D341Med (cell line): ENCODE measurements around the gene PEX11B.

Experiments used
- DNase-seq: peaks from one replicate; pipeline ENCODE4 v3.0.0; 2012; ENCODE audit warnings: low spot score

The PEX11B gene

DNA sequence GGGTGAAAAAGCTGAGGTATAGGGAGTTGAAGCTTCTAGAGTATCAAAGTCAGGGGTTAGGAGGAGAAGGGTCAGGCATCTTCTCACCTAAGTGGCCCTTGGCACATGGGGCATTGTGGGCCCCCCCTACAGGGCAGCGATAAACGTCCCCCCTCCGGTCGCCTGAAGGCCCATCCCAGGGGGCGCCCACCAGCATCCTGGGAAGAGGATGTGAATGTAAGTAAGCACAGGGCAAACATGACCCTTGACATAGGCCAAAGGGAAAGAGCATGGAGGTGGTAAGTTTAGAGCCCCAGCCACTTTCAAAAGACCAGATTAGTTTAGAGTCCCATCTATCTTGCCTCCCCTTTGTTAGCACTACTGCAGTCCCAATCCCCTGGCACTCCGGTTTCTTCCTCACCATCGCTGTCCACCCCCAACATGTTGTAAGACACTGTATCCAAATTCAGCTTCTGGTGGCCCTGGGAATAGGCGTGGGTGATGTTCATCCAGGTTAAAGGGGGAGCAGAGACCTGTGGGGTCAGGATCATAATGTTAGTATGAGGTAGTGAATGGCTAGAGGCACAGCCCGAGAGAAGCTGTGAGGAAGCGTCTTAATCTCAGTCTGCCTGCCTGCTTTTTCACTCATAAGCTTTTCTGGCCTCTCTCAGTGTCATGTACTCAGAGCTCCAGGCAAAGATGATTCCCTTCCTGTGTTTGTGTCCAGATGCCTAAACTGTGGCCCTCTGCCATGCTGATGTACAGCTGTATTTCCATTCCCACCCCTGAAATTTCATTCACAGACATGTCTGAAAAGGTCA is 11.4 kb downstream of the PEX11B start:
- no peak for DNase-seq

DNA sequence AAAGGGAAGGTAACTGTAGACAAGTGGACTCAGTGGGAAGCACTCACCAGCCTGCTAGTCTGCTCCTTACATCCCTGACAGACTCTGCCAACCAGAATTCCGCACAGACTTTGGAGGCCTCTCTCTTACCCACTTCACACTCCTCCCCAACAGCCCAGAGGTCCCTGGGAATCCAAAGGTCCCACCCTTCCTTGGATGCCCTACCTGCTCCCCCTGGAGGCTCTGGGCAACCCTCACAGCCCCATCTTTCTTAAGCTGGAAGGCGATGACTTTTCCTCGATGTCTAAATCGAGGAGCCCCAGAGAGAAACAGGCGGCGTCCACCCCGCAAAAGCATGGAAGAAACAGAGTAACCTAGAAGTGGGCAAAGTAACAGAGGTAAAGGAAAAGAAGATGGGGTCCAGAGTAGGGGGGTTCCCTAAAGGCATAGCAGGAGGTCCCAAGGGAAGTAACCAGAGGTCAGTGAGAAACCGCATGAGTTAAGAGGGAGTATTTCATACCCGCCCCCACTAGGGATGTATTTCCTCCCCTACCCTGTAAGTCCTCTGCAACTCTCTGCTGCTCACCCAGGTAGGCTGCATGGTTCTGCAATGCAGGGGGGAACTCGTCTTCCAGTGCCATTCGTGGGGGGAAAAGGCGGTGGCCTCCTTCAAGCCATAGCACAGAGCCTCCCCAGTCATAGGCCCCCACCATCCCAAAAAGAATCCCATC is 17.1 kb downstream of the PEX11B start:
- peak; percentile 39 for DNase-seq

GRCh38 chr1:145898756-145899155 is 19.8 kb downstream of the PEX11B start:
- peak; percentile 14 for DNase-seq

- DNase-seq: peak; percentile 15
These were observed 20.5 kb downstream of the PEX11B start for GRCh38 chr1:145897969-145898368.

DNA sequence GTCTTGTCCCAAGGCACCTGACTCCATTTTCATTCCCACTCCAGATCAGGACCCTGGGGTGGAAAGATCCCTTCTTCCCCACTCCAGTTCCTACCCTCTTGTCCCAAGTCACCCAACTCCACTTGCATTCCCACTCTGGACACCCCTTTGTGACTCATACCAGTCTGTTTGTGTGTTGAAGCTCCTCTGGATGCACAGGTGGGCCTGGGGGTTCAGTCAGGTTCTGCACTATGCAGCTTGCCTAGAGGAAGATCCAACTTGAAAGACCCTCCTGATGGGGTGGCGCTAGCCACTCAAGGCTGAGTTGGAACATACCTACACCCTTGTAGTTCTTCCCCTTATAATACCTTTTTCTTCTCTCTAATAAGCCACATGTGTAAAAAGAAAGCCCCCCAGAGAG is 23.0 kb downstream of the PEX11B start:
- no peak for DNase-seq

- no peak for DNase-seq
These were observed 25.0 kb downstream of the PEX11B start for GRCh38 chr1:145893306-145894055.

GRCh38 chr1:145892486-145893087 is 25.9 kb downstream of the PEX11B start:
- no peak for DNase-seq

GRCh38 chr1:145891587-145892485 is 26.7 kb downstream of the PEX11B start:
- DNase-seq: peak; percentile 95

DNA sequence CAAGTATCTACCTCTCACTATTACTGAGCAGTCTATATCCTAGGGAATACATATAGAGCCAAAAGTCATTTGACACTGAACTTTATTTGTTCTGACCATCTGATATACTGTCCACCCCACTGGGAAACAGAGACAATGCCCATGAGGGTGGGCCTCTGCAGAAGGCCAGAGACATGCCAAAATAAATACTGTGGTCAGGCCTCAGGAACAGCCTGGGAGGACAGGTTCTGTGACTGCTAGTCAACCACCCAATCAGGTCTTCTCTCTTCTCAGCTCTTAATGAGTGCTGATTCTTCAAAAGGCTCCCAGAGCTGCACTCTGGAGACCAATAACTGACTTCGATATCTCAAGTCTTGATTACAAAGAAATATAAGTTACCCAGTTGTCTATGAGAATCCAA is 27.4 kb downstream of the PEX11B start:
- no peak for DNase-seq

- DNase-seq: no peak
These were observed 28.8 kb downstream of the PEX11B start for GRCh38 chr1:145889722-145890121.

DNA sequence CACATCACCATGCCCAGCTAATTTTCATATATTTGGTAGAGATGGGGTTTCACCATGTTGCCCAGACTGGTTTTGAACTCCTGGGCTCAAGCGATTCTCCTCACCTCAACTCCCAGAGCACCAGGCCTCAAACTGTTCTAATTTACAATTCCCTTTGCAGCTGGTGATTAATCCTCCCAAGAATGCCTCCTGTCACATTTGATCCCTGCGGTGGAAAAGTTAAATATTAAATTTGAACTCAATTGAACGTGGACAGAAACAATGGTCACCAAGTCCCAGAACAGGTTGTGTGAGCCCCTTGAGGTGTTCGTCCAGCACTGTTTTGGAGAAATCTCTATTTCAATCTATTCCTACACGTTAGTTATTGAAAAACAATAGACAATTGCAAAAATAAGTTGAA is 30.9 kb downstream of the PEX11B start:
- DNase-seq: no peak

DNA sequence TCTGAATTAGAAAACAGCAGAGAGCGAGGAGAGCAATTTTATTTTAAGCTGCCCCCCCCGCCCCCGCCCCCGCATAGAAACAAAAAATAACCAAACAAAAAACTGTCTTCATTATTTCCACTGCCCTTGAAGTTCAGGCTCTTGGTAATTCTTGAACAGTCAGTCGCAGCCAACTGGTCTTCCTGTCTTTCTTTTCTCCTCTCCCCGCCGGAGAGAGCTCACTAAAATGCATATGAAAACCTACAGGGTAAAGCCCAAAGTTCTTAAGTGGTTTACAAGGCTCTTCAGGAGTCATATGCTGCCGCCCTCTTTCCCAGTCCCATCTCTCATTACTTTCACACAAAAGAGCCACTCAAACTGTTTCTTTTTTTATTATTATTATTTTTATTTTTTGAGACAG is 31.7 kb downstream of the PEX11B start:
- no peak for DNase-seq

- DNase-seq: no peak
These were observed 32.1 kb downstream of the PEX11B start for GRCh38 chr1:145886390-145886789.

- peak; percentile 94 for DNase-seq
These were observed 32.7 kb downstream of the PEX11B start, which contains the start of gene ANKRD35 for GRCh38 chr1:145885738-145886287. ANKRD35 (minus strand) TSS chr1:145885866; CDS start chr1:145885758, 108 bp downstream.

GRCh38 chr1:145884675-145885074 is 33.8 kb downstream of the PEX11B start:
- no peak for DNase-seq

- DNase-seq: no peak
These were observed 38.7 kb downstream of the PEX11B start for GRCh38 chr1:145879775-145880174.

DNA sequence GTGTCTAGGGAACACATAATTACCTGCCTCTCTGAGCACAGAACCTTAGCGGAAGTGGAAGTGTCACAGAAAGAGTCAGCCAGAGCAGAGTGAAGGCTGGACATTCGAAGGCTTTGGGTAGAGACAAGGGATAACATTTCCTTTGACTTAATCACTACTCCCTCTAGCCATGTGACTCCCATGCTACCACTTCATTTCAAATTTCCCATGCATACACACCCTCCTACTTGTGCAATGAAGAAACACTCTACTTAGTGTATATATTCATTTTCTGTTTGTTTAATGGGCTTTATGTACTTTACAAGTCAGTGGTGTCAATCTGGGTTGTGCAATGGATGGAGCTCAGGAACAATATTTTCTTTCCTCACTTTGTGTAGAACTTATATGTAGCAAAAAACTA is 39.8 kb downstream of the PEX11B start:
- no peak for DNase-seq

DNA sequence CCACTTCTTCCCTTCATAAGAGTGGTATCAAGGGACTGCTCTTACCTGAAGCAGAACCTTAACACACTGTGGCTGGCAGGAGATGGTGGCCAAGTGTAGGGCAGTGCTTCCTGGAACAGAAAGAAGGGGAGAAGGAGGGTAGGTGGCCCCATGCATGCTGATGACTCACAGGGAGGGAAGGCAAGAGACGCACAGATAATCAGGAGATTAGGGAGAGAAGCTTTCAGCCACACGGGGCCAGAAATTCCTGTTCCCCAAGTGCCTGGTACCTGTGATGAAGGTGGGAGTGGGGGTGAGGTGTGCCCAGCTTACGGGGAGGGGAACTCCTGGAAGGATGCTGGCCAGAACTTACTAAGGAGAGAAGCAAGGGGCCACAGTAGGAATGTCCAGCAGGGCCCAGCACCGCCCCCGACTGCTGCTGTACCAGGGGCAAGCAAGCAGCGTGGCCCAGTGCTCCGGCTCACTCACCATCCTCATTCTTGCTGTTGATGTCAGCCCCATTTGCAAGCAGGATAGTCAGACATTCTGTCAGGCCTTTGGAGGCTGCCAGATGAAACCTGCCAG is 40.5 kb downstream of the PEX11B start:
- no peak for DNase-seq

DNA sequence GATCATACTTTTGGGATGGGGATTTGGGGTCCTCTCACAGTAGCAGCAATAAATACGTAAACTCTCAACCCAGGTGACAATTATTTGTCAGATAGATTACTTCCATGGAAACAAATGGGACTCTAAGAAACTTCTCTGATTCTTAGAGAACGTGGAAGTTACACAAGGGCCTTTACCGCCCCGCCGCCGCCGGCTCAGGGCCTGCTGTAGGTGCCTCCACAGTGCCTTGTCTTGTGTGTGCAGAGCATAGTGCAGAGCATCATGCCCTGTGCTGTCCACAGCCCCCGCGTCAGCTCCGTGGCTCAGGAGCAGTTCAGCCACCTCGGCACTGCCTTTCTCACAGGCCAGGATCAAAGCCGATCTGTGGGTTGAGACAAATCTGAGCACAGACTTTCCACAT is 43.9 kb downstream of the PEX11B start:
- DNase-seq: no peak
